ENCODE results near the gene PHF3. TPM values are rescaled to one million over a fixed set of nuclear protein-coding genes. Genes with fewer than 3 reads are reported as not detected.
A peak's percentile ranks its signal among the peaks of the same experiment; 100 is the strongest.

PHF3 gene
- total RNA-seq, 1 donor from 2014 or later = 50.6 TPM

GRCh38 chr6:63685446-63686379, 50.1 kb downstream of the PHF3 start:
- DNase-seq (ENCODE audit: extremely low spot score, unreplicated experiment) = no peak
- TF ChIP-seq, protein P1, sequence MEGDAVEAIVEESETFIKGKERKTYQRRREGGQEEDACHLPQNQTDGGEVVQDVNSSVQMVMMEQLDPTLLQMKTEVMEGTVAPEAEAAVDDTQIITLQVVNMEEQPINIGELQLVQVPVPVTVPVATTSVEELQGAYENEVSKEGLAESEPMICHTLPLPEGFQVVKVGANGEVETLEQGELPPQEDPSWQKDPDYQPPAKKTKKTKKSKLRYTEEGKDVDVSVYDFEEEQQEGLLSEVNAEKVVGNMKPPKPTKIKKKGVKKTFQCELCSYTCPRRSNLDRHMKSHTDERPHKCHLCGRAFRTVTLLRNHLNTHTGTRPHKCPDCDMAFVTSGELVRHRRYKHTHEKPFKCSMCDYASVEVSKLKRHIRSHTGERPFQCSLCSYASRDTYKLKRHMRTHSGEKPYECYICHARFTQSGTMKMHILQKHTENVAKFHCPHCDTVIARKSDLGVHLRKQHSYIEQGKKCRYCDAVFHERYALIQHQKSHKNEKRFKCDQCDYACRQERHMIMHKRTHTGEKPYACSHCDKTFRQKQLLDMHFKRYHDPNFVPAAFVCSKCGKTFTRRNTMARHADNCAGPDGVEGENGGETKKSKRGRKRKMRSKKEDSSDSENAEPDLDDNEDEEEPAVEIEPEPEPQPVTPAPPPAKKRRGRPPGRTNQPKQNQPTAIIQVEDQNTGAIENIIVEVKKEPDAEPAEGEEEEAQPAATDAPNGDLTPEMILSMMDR (conservative IDR thresholded peaks at IDR 0.05) = no peak
- peaks cover 41% of the 10 kb centered on the region for H3K36me3 Mint-ChIP-seq
- peaks cover 4% of the 10 kb centered on the region for H3K4me1 Mint-ChIP-seq (ENCODE audit: unreplicated experiment)
- no peak overlapping the region for H3K27ac Mint-ChIP-seq
- H3K9me3 Mint-ChIP-seq = no peaks in the 10 kb centered on the region
- H3K27me3 Mint-ChIP-seq = no peaks in the 10 kb centered on the region
- H3K4me3 Mint-ChIP-seq = no peak overlapping the region

DNA sequence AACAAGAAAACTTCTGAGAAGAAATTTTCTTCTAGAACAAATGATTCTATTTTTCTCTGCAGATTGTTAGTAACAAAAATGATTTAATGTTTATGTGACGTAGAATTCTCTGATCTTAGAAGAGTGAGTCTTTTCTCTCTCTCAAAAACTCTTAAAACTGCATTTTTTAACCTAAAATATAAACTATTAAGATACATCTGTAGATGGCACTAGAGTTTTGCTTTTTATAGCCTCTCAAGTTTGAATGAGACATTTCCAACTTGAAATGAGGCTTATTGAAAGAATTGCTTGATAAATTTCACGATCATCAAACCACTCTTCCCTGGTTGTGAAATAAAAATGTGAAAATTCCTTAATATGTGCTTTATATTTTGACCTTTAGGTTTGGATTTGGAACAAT, 53.8 kb downstream of the PHF3 start:
- Mint-ChIP-seq H3K9me3 (no peaks in the 10 kb centered on the region), H3K4me3 (no peak overlapping the region), H3K27ac (no peak overlapping the region), H3K4me1 (ENCODE audit: unreplicated experiment) (no peaks in the 10 kb centered on the region), H3K36me3 (peaks cover 34% of the 10 kb centered on the region), H3K27me3 (no peaks in the 10 kb centered on the region)
- DNase-seq (ENCODE audit: extremely low spot score, unreplicated experiment) = no peak
- TF ChIP-seq, protein P1 (conservative IDR thresholded peaks at IDR 0.05) = no peak

DNA sequence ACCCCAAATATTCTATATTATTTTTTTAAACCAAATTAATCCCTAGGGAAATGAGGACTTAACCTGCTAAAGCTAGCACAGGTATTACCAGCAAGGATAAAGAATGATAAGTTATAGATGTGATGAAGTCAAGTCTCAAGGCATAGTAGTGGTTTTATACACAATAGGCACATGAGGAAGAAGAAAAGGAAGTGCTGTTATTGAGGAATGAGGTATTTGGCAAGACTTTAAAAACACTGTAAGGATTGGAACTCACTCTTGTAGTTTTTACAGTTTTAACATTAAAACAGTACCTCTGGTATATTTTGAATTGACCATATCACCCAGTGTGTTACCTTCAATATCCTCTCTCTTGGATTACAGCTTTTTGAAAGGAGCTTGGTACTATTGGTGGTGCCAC, 54.6 kb downstream of the PHF3 start:
- no peaks in the 10 kb centered on the region for H3K4me1 Mint-ChIP-seq (ENCODE audit: unreplicated experiment)
- H3K4me3 Mint-ChIP-seq = no peak overlapping the region
- TF ChIP-seq, protein P1 (conservative IDR thresholded peaks at IDR 0.05) = no peak
- no peaks in the 10 kb centered on the region for H3K9me3 Mint-ChIP-seq
- no peak for DNase-seq (ENCODE audit: extremely low spot score, unreplicated experiment)
- peaks cover 32% of the 10 kb centered on the region for H3K36me3 Mint-ChIP-seq
- no peaks in the 10 kb centered on the region for H3K27me3 Mint-ChIP-seq
- no peak overlapping the region for H3K27ac Mint-ChIP-seq

DNA sequence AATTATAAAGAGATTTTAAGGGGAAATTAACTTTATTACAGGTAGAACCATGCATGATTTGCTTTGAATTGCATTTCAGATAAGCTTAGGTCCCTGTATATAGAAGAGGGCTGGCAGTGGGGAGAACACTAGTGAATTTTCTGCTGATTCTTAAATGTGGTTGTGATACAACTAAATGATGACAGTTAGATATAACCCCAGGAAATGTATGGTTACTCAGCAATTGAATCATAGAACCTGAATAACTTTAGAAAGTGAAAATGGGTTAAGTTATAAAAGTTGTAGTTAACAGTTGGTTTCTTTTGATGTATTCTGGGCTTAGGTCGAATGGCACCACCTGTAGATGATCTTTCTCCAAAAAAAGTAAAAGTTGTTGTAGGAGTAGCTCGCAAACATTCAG, 70.1 kb downstream of the PHF3 start:
- Mint-ChIP-seq H3K36me3 (peaks cover 45% of the 10 kb centered on the region), H3K9me3 (no peaks in the 10 kb centered on the region), H3K4me1 (ENCODE audit: unreplicated experiment) (no peaks in the 10 kb centered on the region), H3K27me3 (no peaks in the 10 kb centered on the region), H3K27ac (peak overlapping the region; percentile 9), H3K4me3 (no peak overlapping the region)
- DNase-seq (ENCODE audit: extremely low spot score, unreplicated experiment) = no peak
- TF ChIP-seq, protein P1 (conservative IDR thresholded peaks at IDR 0.05) = no peak

- Mint-ChIP-seq H3K27me3 (no peaks in the 10 kb centered on the region), H3K27ac (no peak overlapping the region), H3K4me3 (no peak overlapping the region), H3K9me3 (no peaks in the 10 kb centered on the region), H3K4me1 (ENCODE audit: unreplicated experiment) (no peaks in the 10 kb centered on the region), H3K36me3 (peaks cover 50% of the 10 kb centered on the region)
- TF ChIP-seq, protein P1 (conservative IDR thresholded peaks at IDR 0.05) = no peak
- DNase-seq (ENCODE audit: extremely low spot score, unreplicated experiment) = no peak
These were observed 71.0 kb downstream of the PHF3 start for GRCh38 chr6:63706630-63707029.
